SK-N-SH (cell line): ENCODE data around the gene CEP41. TPM values are rescaled to one million over a fixed set of nuclear protein-coding genes. Genes with fewer than 3 reads are reported as not detected.

Experiments used
- CTCF ChIA-PET: fragments of 300-600, 350-600 bp; formaldehyde crosslinking; extraction: SDS; loops from one replicate; lab custom pipeline; 2021; lab: Yijun Ruan, JAX
- POLR2A ChIA-PET: fragments of 350-600 bp; sonication (Branson Sonifier 250); formaldehyde crosslinking; extraction: SDS; loops from one replicate; lab custom pipeline; 2020; ENCODE audit warnings: antibody characterized with exemption, inconsistent platforms; lab: Yijun Ruan, JAX
- DNase-seq: peaks from one replicate; pipeline ENCODE4 v3.0.0; 2012
- H2AFZ ChIP-seq: fragments of 200-600 bp; sonication (generic); 2 replicates; pipeline ENCODE4 v1.8.1; 2016; ENCODE audit warnings: antibody characterized with exemption, mild to moderate bottlenecking, low read depth
- H3F3A ChIP-seq: fragments of 200-600 bp; sonication (generic); replicated peaks from 2 replicates; pipeline ENCODE3; 2016; ENCODE audit warnings: antibody characterized with exemption, mild to moderate bottlenecking; ENCODE audit not compliant: insufficient read depth
- H3K27ac ChIP-seq, 2 experiments: fragments of 200-500 bp in 1 of 2; fragments of 200-600 bp in 1 of 2; sonication (Bioruptor generic) in 1 of 2; sonication (generic), shearing (Covaris generic) in 1 of 2; 2 replicates each; pipeline versions ENCODE4 v1.5.1 to v1.6.1; 2014 to 2016; ENCODE audit warnings: low read depth in 2 of 2, inconsistent platforms in 1 of 2, low read length in 1 of 2, mild to moderate bottlenecking in 1 of 2, mixed read lengths in 1 of 2
- H3K27me3 ChIP-seq: fragments of 200-600 bp; sonication (generic), shearing (Covaris generic); 2 replicates; pipeline ENCODE4 v1.6.1; 2016; ENCODE audit warnings: mixed run types; ENCODE audit not compliant: insufficient read depth
- H3K36me3 ChIP-seq, 2 experiments: fragments of 200-500 bp in 1 of 2; fragments of 200-600 bp in 1 of 2; sonication (Bioruptor generic) in 1 of 2; sonication (generic) in 1 of 2; replicated peaks in 1 of 2; 2 replicates each; pipeline versions ENCODE3 to v1.5.1; 2014 to 2016; ENCODE audit warnings: low read length in 1 of 2, mild to moderate bottlenecking in 1 of 2; ENCODE audit not compliant: insufficient read depth in 2 of 2, control insufficient read depth in 1 of 2
- H3K4me1 ChIP-seq, 2 experiments: fragments of 200-500 bp in 1 of 2; fragments of 200-600 bp in 1 of 2; sonication (Bioruptor generic) in 1 of 2; sonication (generic), shearing (Covaris generic) in 1 of 2; 2 replicates each; pipeline versions ENCODE4 v1.5.1 to v1.6.1; 2014 to 2016; ENCODE audit warnings: low read depth in 1 of 2, low read length in 1 of 2, mixed run types in 1 of 2; ENCODE audit not compliant: insufficient read depth in 2 of 2, control insufficient read depth in 1 of 2
- H3K4me2 ChIP-seq: fragments of 200-600 bp; sonication (generic), shearing (Covaris generic); 2 replicates; pipeline ENCODE4 v1.6.1; 2017; ENCODE audit warnings: mixed run types
- H3K4me3 ChIP-seq, 2 experiments: fragments of 200-500 bp in 1 of 2; fragments of 200-600 bp in 1 of 2; sonication (Bioruptor generic) in 1 of 2; sonication (generic), shearing (Covaris generic) in 1 of 2; 2 replicates each; pipeline versions ENCODE4 v1.5.1 to v1.8.1; 2014 to 2016; ENCODE audit warnings: low read depth in 2 of 2, inconsistent platforms in 1 of 2, low read length in 1 of 2, mild to moderate bottlenecking in 1 of 2, mixed read lengths in 1 of 2, moderate library complexity in 1 of 2
- H3K79me2 ChIP-seq: fragments of 200-600 bp; sonication (generic); 2 replicates; pipeline ENCODE4 v1.8.1; 2017; ENCODE audit warnings: mild to moderate bottlenecking; ENCODE audit not compliant: insufficient read depth
- H3K9ac ChIP-seq: fragments of 200-600 bp; sonication (generic); 2 replicates; pipeline ENCODE4 v1.6.1; 2017; ENCODE audit warnings: mixed run types
- H3K9me2 ChIP-seq: fragments of 200-600 bp; sonication (generic); 2 replicates; pipeline ENCODE4 v1.6.1; 2017; ENCODE audit warnings: mixed run types
- H3K9me3 ChIP-seq: fragments of 200-600 bp; sonication (generic); 2 replicates; pipeline ENCODE4 v1.6.1; 2017; ENCODE audit warnings: mixed run types, mild to moderate bottlenecking, moderate library complexity
- H4K20me1 ChIP-seq: fragments of 200-600 bp; sonication (generic); 2 replicates; pipeline ENCODE4 v1.6.1; 2017; ENCODE audit warnings: mild to moderate bottlenecking, mixed run types; ENCODE audit not compliant: insufficient read depth
- ELF1 ChIP-seq: IDR thresholded peaks from 2 replicates; pipeline ENCODE4 v1.4.0; 2012
- EP300 ChIP-seq, 2 experiments: IDR thresholded peaks; 2 replicates each; pipeline versions ENCODE4 v1.4.0 to v1.6.1; 2012; ENCODE audit warnings: borderline replicate concordance in 1 of 2, low read depth in 1 of 2, low read length in 1 of 2
- EZH2phosphoT487 ChIP-seq: fragments of 200-600 bp; sonication (generic); IDR thresholded peaks from 2 replicates; pipeline ENCODE4 v1.6.1; 2017; ENCODE audit warnings: low read depth, mixed run types, mild to moderate bottlenecking, antibody characterized with exemption, moderate library complexity, borderline replicate concordance
- FOXJ3 ChIP-seq: sonication (generic); formaldehyde crosslinking; IDR thresholded peaks from 2 replicates; pipeline ENCODE4 v1.5.1; 2020; ENCODE audit warnings: mild to moderate bottlenecking, missing genetic modification reagents
- FOXM1 ChIP-seq: IDR thresholded peaks from 2 replicates; pipeline ENCODE4 v1.4.0; 2012; ENCODE audit warnings: low read depth, mild to moderate bottlenecking
- GABPA ChIP-seq: IDR thresholded peaks from 2 replicates; pipeline ENCODE4 v1.4.0; 2012; ENCODE audit warnings: low read depth, mild to moderate bottlenecking
- GATA2 ChIP-seq: sonication (generic); formaldehyde crosslinking; IDR thresholded peaks from 2 replicates; pipeline ENCODE4 v1.5.0; 2020; ENCODE audit warnings: mild to moderate bottlenecking, missing genetic modification reagents
- IRF3 ChIP-seq: fragments of 150-350 bp; IDR thresholded peaks from 2 replicates; pipeline ENCODE4 v1.6.1; 2016; ENCODE audit warnings: mild to moderate bottlenecking, low read depth, low read length
- JUND ChIP-seq: IDR thresholded peaks from 2 replicates; pipeline ENCODE4 v1.4.0; 2012
- MAX ChIP-seq: IDR thresholded peaks from 2 replicates; pipeline ENCODE4 v1.4.0; 2012; ENCODE audit warnings: low read depth
- MEF2A ChIP-seq: IDR thresholded peaks from 2 replicates; pipeline ENCODE4 v1.4.0; 2012; ENCODE audit warnings: low read depth, borderline replicate concordance
- NFIC ChIP-seq: IDR thresholded peaks from 2 replicates; pipeline ENCODE4 v1.4.0; 2012; ENCODE audit warnings: borderline replicate concordance
- NRF1 ChIP-seq: IDR thresholded peaks from 2 replicates; pipeline ENCODE4 v1.6.1; 2012; ENCODE audit warnings: low read depth, mild to moderate bottlenecking, low read length
- RCOR1 ChIP-seq: fragments of 150-350 bp; IDR thresholded peaks from 2 replicates; pipeline ENCODE4 v1.6.1; 2017; ENCODE audit warnings: antibody characterized with exemption, low read length
- REST ChIP-seq: IDR thresholded peaks from 2 replicates; pipeline ENCODE4 v1.6.1; 2012; ENCODE audit warnings: mild to moderate bottlenecking, low read depth, low read length, moderate library complexity
- RFX5 ChIP-seq: IDR thresholded peaks from 2 replicates; pipeline ENCODE4 v1.6.1; 2012; ENCODE audit warnings: mild to moderate bottlenecking, improper control_type of control experiment, low read length
- RXRA ChIP-seq: IDR thresholded peaks from 2 replicates; pipeline ENCODE4 v1.4.0; 2012; ENCODE audit warnings: low read depth, mild to moderate bottlenecking, borderline replicate concordance
- SIN3A ChIP-seq: IDR thresholded peaks from 2 replicates; pipeline ENCODE4 v1.6.1; 2012; ENCODE audit warnings: low read depth, mild to moderate bottlenecking, low read length, moderate library complexity, borderline replicate concordance
- SMC3 ChIP-seq: IDR thresholded peaks from 2 replicates; pipeline ENCODE4 v1.6.1; 2012; ENCODE audit warnings: low read depth, low read length, improper control_type of control experiment
- TAF1 ChIP-seq: IDR thresholded peaks from 2 replicates; pipeline ENCODE4 v1.6.1; 2012; ENCODE audit warnings: low read depth, mild to moderate bottlenecking, low read length, moderate library complexity, borderline replicate concordance
- USF2 ChIP-seq: fragments of 150-350 bp; IDR thresholded peaks from 2 replicates; pipeline ENCODE4 v1.6.1; 2017; ENCODE audit warnings: antibody characterized with exemption, low read length, low read depth, borderline replicate concordance
- WGBS: methylation state at CpG from one replicate; pipeline ENCODE4 v1.1.6; 2017; ENCODE audit warnings: low lambda C conversion rate; 5-methylcytosine and 5-hydroxymethylcytosine counted together
- polyA plus RNA-seq, 3 experiments: library from polyadenylated mRNA; depleted of rRNA; stranded (reverse); fragments of >200 nt; gene quantifications; 2 replicates each; pipeline ENCODE4 v1.2.3, GENCODE V29; 2012

CEP41 gene
- polyA plus RNA-seq, 1 of the 3 experiments (the other 2 are of a cell fraction) = 20.9 TPM

GRCh38 chr7:130430115-130430514, 10.7 kb downstream of the CEP41 start:
- Histone ChIP-seq H3K9ac (0 out of 2 replicates have a peak overlapping the region, but pooled peaks have one; percentile 6), H3K9me3 (no peaks in the 10 kb centered on the region), H3K27me3 (no peaks in the 10 kb centered on the region), H3F3A (peaks cover 5% of the 10 kb centered on the region), H4K20me1 (no peaks in the 10 kb centered on the region), H3K36me3 (peaks cover 2 to 6% of the 10 kb centered on the region in 2 experiments), H2AFZ (peak overlapping the region; percentile 12; the same call in 1 of the 2 replicates), H3K4me1 (peaks cover 9 to 18% of the 10 kb centered on the region in 2 experiments; a peak in 3 of 4 replicates), H3K4me3 (no peak overlapping the region), H3K79me2 (no peaks in the 10 kb centered on the region), H3K9me2 (no peaks in the 10 kb centered on the region), H3K27ac (no peak overlapping the region), H3K4me2 (peak overlapping the region; percentile 49; the same call in 1 of the 2 replicates)
- WGBS = 59% methylated on average over 1 of the region's 1 CpG
- no peak for DNase-seq
- CTCF ChIA-PET = interaction anchor here (0.9 to 2.1 kb wide), 3 partner anchors 9 to 14 kb away, joined by 3 to 7 read pairs (median 4); no protein-coding TSS in a partner anchor
- no peak for TF ChIP-seq RXRA
- TF ChIP-seq FOXM1 = no peak
- TF ChIP-seq RCOR1 = no peak
- TF ChIP-seq RFX5 = no peak
- no peak for TF ChIP-seq NFIC
- TF ChIP-seq SMC3 = no peak
- TF ChIP-seq GABPA = no peak
- TF ChIP-seq SIN3A = no peak
- no peak for TF ChIP-seq EZH2phosphoT487
- TF ChIP-seq FOXJ3 (CRISPR knock-in tag) = no peak
- no peak for TF ChIP-seq ELF1
- TF ChIP-seq JUND = no peak
- no peak for TF ChIP-seq MEF2A
- no peak for TF ChIP-seq NRF1
- no peak for TF ChIP-seq GATA2
- TF ChIP-seq EP300 (IDR thresholded peaks at IDR 0.05; ENCODE audit: borderline replicate concordance in 1 of 2, low read depth in 1 of 2, low read length in 1 of 2) = no peak
- no peak for TF ChIP-seq USF2
- TF ChIP-seq TAF1 = no peak
- POLR2A ChIA-PET = no interaction called here

GRCh38 chr7:130429019-130429418, 11.8 kb downstream of the CEP41 start:
- Histone ChIP-seq H3K9me3 (no peaks in the 10 kb centered on the region), H2AFZ (no peak overlapping the region), H3K9me2 (no peaks in the 10 kb centered on the region), H3K27me3 (no peaks in the 10 kb centered on the region), H3K9ac (no peak overlapping the region), H3K4me3 (no peak overlapping the region), H3K79me2 (no peaks in the 10 kb centered on the region), H3F3A (peaks cover 5% of the 10 kb centered on the region), H3K36me3 (peaks cover 2 to 3% of the 10 kb centered on the region in 2 experiments), H3K4me2 (no peak overlapping the region), H3K27ac (no peak overlapping the region), H3K4me1 (peaks cover 9 to 18% of the 10 kb centered on the region in 2 experiments; a peak in 3 of 4 replicates), H4K20me1 (no peaks in the 10 kb centered on the region)
- ChIA-PET POLR2A (no interaction called here), CTCF (interaction anchor here (0.6 kb wide), 1 partner anchor 242 kb away, joined by 3 read pairs; no protein-coding TSS in a partner anchor)
- no peak for DNase-seq
- TF ChIP-seq ELF1 (no peak), GATA2 (no peak), EP300 (IDR thresholded peaks at IDR 0.05; ENCODE audit: borderline replicate concordance in 1 of 2, low read depth in 1 of 2, low read length in 1 of 2) (no peak), MAX (no peak), IRF3 (no peak), NRF1 (no peak), REST (no peak)
- WGBS = 94% methylated on average over 4 of the region's 4 CpGs
